ENCODE data around the gene PRKN. TPM values are rescaled to one million over a fixed set of nuclear protein-coding genes. Genes with fewer than 3 reads are reported as not detected.

Gene PRKN
- total RNA-seq, 1 donor from 2014 or later: 2.6 TPM

GRCh38 chr6:162568266-162568665 lies 159.3 kb downstream of the PRKN start:
- H3K27me3 ChIP-seq: no peaks in the 10 kb centered on the region
- DNase-seq (ENCODE audit: low spot score in 2 of 2): no peak
- H3K36me3 ChIP-seq: peaks cover 0 to 8% of the 10 kb centered on the region in 2 donors
- no peak overlapping the region for H3K27ac ChIP-seq
- H3K4me3 ChIP-seq: no peak overlapping the region
- TF ChIP-seq CTCF (IDR thresholded peaks at IDR 0.05): no peak
- H3K9me3 ChIP-seq: peaks cover 5 to 30% of the 10 kb centered on the region in 2 donors
- H3K4me1 ChIP-seq: no peaks in the 10 kb centered on the region
- intact Hi-C loops (cut with DNase I): no loop called here

- peaks cover 5 to 21% of the 10 kb centered on the region in 2 donors for H3K9me3 ChIP-seq
- no peak overlapping the region for H3K4me3 ChIP-seq
- no peaks in the 10 kb centered on the region for H3K27me3 ChIP-seq
- DNase-seq (ENCODE audit: low spot score in 2 of 2): no peak
- TF ChIP-seq CTCF (IDR thresholded peaks at IDR 0.05): no peak
- H3K4me1 ChIP-seq: no peaks in the 10 kb centered on the region
- H3K36me3 ChIP-seq: no peaks in the 10 kb centered on the region
- no peak overlapping the region for H3K27ac ChIP-seq
- intact Hi-C loops (cut with DNase I): no loop called here
These were observed 165.5 kb downstream of the PRKN start for GRCh38 chr6:162562041-162562440.

- no peaks in the 10 kb centered on the region for H3K4me1 ChIP-seq
- H3K27ac ChIP-seq: no peak overlapping the region
- no peak for DNase-seq (ENCODE audit: low spot score in 2 of 2)
- no peak overlapping the region for H3K4me3 ChIP-seq
- no peak for TF ChIP-seq CTCF (IDR thresholded peaks at IDR 0.05)
- peaks cover 5 to 18% of the 10 kb centered on the region in 2 donors for H3K9me3 ChIP-seq
- H3K27me3 ChIP-seq: no peaks in the 10 kb centered on the region
- H3K36me3 ChIP-seq: no peaks in the 10 kb centered on the region
- intact Hi-C loops (cut with DNase I): no loop called here
These were observed 166.7 kb downstream of the PRKN start for GRCh38 chr6:162560891-162561290.

- no peak for DNase-seq (ENCODE audit: low spot score in 2 of 2)
- no peaks in the 10 kb centered on the region for H3K36me3 ChIP-seq
- H3K4me3 ChIP-seq: no peak overlapping the region
- no peaks in the 10 kb centered on the region for H3K4me1 ChIP-seq
- H3K9me3 ChIP-seq: no peaks in the 10 kb centered on the region
- H3K27ac ChIP-seq: no peak overlapping the region
- no peak for TF ChIP-seq CTCF (IDR thresholded peaks at IDR 0.05)
- intact Hi-C loops (cut with DNase I): no loop called here
- no peaks in the 10 kb centered on the region for H3K27me3 ChIP-seq
These were observed 173.0 kb downstream of the PRKN start for GRCh38 chr6:162554531-162554930.

GRCh38 chr6:162546905-162547304 lies 180.7 kb downstream of the PRKN start:
- no peak for TF ChIP-seq CTCF (IDR thresholded peaks at IDR 0.05)
- intact Hi-C loops (cut with DNase I): no loop called here
- DNase-seq (ENCODE audit: low spot score in 2 of 2): no peak
- H3K4me3 ChIP-seq: no peak overlapping the region
- no peaks in the 10 kb centered on the region for H3K36me3 ChIP-seq
- H3K4me1 ChIP-seq: no peaks in the 10 kb centered on the region
- no peaks in the 10 kb centered on the region for H3K9me3 ChIP-seq
- H3K27me3 ChIP-seq: no peaks in the 10 kb centered on the region
- H3K27ac ChIP-seq: no peak overlapping the region

GRCh38 chr6:162543221-162543620 lies 184.3 kb downstream of the PRKN start:
- H3K9me3 ChIP-seq: no peaks in the 10 kb centered on the region
- no peak overlapping the region for H3K4me3 ChIP-seq
- H3K27me3 ChIP-seq: no peaks in the 10 kb centered on the region
- H3K36me3 ChIP-seq: no peaks in the 10 kb centered on the region
- no peak for DNase-seq (ENCODE audit: low spot score in 2 of 2)
- TF ChIP-seq CTCF (IDR thresholded peaks at IDR 0.05): no peak
- H3K4me1 ChIP-seq: no peaks in the 10 kb centered on the region
- no peak overlapping the region for H3K27ac ChIP-seq
- intact Hi-C loops (cut with DNase I): no loop called here
